Stomach (tissue), 4 donors: ENCODE results near the gene IL10RB.

Source experiments
- POLR2AphosphoS5 ChIP-seq, 3 donors: sonication (generic); formaldehyde crosslinking; IDR thresholded peaks; one replicate each; pipeline ENCODE4 v1.6.1; 2016; ENCODE audit warnings: antibody characterized with exemption in 3 of 3
- TF ChIP-seq, protein P1 (sequence below), 7 experiments: fragments of 450-650 bp in 4 of 7; fragments of 200-600 bp in 3 of 7; sonication (generic) in 3 of 7; IDR thresholded peaks; one replicate each; pipeline ENCODE4 v1.5.1; 2016 to 2019; ENCODE audit warnings: antibody characterized with exemption in 7 of 7, control low read depth in 2 of 7, mild to moderate bottlenecking in 1 of 7

DNA sequence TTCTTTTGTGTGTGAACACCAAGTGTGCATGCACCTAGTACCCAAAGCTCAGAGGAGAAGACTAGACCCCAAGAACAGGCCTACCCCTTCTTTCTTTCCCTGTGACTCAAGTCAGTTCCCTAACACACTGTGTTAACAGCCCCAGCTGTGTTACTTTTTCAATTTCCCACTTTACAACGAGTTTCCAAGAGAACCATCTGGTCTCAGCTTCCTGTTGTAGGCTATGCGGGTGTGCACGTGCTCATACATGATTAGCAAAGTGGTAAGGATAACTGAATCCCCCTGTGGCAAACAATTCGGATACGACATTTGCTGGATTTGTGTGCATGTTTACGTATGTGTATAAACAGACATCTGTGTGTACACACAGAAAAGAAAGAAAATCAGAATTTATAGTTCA is 18.6 kb upstream of the IL10RB start:
- TF ChIP-seq, protein P1, sequence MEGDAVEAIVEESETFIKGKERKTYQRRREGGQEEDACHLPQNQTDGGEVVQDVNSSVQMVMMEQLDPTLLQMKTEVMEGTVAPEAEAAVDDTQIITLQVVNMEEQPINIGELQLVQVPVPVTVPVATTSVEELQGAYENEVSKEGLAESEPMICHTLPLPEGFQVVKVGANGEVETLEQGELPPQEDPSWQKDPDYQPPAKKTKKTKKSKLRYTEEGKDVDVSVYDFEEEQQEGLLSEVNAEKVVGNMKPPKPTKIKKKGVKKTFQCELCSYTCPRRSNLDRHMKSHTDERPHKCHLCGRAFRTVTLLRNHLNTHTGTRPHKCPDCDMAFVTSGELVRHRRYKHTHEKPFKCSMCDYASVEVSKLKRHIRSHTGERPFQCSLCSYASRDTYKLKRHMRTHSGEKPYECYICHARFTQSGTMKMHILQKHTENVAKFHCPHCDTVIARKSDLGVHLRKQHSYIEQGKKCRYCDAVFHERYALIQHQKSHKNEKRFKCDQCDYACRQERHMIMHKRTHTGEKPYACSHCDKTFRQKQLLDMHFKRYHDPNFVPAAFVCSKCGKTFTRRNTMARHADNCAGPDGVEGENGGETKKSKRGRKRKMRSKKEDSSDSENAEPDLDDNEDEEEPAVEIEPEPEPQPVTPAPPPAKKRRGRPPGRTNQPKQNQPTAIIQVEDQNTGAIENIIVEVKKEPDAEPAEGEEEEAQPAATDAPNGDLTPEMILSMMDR (IDR thresholded peaks at IDR 0.05): no peak
- TF ChIP-seq POLR2AphosphoS5 (IDR thresholded peaks at IDR 0.05): no peak
